SK-N-SH (cell line): ENCODE results near the gene MAP3K3.

ENCODE experiments used
- CHD2 ChIP-seq: fragments of 150-350 bp; IDR thresholded peaks from 2 replicates; pipeline ENCODE4 v1.6.1; 2018; ENCODE audit warnings: low read length; ENCODE audit not compliant: partially characterized antibody
- EP300 ChIP-seq, 2 experiments: IDR thresholded peaks; 2 replicates each; pipeline versions ENCODE4 v1.4.0 to v1.6.1; 2012; ENCODE audit warnings: borderline replicate concordance in 1 of 2, low read depth in 1 of 2, low read length in 1 of 2
- EZH2phosphoT487 ChIP-seq: fragments of 200-600 bp; sonication (generic); IDR thresholded peaks from 2 replicates; pipeline ENCODE4 v1.6.1; 2017; ENCODE audit warnings: low read depth, mixed run types, mild to moderate bottlenecking, antibody characterized with exemption, moderate library complexity, borderline replicate concordance
- MXI1 ChIP-seq: IDR thresholded peaks from 2 replicates; pipeline ENCODE4 v1.6.1; 2012; ENCODE audit warnings: mild to moderate bottlenecking, low read depth, low read length, improper control_type of control experiment
- POLR2AphosphoS5 ChIP-seq: IDR thresholded peaks from 2 replicates; pipeline ENCODE4 v1.6.1; 2012; ENCODE audit warnings: low read depth, low read length
- RCOR1 ChIP-seq: fragments of 150-350 bp; IDR thresholded peaks from 2 replicates; pipeline ENCODE4 v1.6.1; 2017; ENCODE audit warnings: antibody characterized with exemption, low read length
- SIN3A ChIP-seq: IDR thresholded peaks from 2 replicates; pipeline ENCODE4 v1.6.1; 2012; ENCODE audit warnings: low read depth, mild to moderate bottlenecking, low read length, moderate library complexity, borderline replicate concordance
- TAF1 ChIP-seq: IDR thresholded peaks from 2 replicates; pipeline ENCODE4 v1.6.1; 2012; ENCODE audit warnings: low read depth, mild to moderate bottlenecking, low read length, moderate library complexity, borderline replicate concordance
- TEAD4 ChIP-seq: IDR thresholded peaks from 2 replicates; pipeline ENCODE4 v1.4.0; 2012; ENCODE audit warnings: mild to moderate bottlenecking, borderline replicate concordance; ENCODE audit not compliant: insufficient read depth
- TF ChIP-seq, protein P1 (sequence below): fragments of 200-600 bp; sonication (generic); IDR thresholded peaks from 2 replicates; pipeline ENCODE4 v1.6.1; 2017; ENCODE audit warnings: antibody characterized with exemption, mild to moderate bottlenecking, moderate library complexity
- TF ChIP-seq, protein P2 (sequence below): IDR thresholded peaks from 2 replicates; pipeline ENCODE4 v1.4.0; 2012; ENCODE audit warnings: low read depth, borderline replicate concordance

DNA sequence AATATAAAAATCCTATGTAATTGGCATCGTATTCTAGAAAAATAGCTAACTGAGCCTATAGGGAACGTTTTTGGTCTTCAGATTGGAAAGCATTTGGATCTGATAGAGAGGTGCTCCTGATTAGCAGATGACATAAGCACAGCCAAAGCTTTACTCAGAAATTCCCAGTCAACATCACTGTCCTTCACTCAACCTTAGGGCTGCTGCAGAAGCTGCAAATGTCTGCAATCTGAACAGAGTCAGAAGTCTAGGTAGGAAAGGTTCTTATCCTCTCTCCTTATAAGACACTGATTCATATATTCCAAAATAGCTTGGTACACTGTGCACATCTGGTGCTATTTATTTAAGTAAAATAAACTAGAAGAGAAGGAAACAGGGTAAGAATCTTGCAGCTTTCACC is 100.2 kb downstream of the MAP3K3 start:
- TF ChIP-seq, protein P1, sequence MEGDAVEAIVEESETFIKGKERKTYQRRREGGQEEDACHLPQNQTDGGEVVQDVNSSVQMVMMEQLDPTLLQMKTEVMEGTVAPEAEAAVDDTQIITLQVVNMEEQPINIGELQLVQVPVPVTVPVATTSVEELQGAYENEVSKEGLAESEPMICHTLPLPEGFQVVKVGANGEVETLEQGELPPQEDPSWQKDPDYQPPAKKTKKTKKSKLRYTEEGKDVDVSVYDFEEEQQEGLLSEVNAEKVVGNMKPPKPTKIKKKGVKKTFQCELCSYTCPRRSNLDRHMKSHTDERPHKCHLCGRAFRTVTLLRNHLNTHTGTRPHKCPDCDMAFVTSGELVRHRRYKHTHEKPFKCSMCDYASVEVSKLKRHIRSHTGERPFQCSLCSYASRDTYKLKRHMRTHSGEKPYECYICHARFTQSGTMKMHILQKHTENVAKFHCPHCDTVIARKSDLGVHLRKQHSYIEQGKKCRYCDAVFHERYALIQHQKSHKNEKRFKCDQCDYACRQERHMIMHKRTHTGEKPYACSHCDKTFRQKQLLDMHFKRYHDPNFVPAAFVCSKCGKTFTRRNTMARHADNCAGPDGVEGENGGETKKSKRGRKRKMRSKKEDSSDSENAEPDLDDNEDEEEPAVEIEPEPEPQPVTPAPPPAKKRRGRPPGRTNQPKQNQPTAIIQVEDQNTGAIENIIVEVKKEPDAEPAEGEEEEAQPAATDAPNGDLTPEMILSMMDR = no peak
- TF ChIP-seq EP300 (IDR thresholded peaks at IDR 0.05; ENCODE audit: borderline replicate concordance in 1 of 2, low read depth in 1 of 2, low read length in 1 of 2) (no peak), TEAD4 (no peak), CHD2 (no peak), RCOR1 (no peak), EZH2phosphoT487 (no peak), TAF1 (no peak), MXI1 (no peak), POLR2AphosphoS5 (no peak), SIN3A (no peak)
- TF ChIP-seq, protein P2, sequence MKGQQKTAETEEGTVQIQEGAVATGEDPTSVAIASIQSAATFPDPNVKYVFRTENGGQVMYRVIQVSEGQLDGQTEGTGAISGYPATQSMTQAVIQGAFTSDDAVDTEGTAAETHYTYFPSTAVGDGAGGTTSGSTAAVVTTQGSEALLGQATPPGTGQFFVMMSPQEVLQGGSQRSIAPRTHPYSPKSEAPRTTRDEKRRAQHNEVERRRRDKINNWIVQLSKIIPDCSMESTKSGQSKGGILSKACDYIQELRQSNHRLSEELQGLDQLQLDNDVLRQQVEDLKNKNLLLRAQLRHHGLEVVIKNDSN = no peak
